GM21528 (cell line): Measurements from ENCODE around the gene RNF145.
A peak's percentile ranks its signal among the peaks of the same experiment; 100 is the strongest.

Experiments used
- ATAC-seq: cut with Tn5 transposase; IDR thresholded peaks from one replicate; pipeline ENCODE4 v1.9.1; 2021; ENCODE audit warnings: mild to moderate bottlenecking, moderate library complexity; ENCODE audit not compliant: unreplicated experiment, low FRiP score

Gene RNF145

DNA sequence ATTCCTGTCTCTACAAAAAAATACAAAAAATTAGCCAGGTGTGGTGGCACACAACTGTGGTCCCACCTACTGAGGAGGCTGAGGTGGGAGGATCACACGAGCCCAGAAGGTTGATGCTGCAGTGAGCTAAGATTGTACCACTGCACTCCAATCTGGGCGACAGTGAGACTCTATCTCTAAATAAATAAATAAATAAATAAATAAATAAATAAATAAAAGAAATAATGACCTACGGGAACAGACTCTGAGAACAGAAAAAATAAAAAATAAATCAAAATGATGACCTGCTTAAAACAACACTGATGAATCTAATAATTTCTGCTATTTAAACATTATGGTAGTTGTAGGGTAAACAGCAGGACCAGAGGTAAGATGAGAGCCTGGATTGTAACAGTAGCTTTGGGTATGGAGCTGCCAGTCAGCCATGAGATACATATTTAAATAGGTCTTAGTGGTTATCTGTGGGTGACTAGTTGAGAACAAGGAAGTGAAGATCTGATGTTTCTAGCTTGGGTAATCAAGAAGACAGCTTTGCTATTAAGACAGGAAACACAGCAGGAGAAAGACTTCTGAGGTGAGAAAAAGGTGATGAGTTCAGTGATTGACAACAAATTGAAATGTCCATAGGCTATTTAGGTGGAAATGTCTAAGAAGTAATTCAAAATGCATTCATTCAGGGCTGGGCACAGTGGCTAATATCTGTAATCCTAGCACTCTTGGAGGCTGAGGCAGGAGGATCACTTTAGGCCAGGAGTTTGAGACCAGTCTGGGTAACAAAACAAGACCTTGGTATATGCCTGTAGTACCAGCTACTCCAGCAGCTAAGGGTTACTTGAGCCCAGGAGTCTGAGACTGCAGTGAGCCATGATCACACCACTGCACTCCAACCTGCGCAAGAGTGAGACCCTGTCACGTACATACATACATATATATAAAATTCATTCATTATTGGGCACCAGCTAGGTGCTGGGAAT, 11.0 kb downstream of the RNF145 start:
- peak; percentile 94 for ATAC-seq

- ATAC-seq = no peak
Measured at GRCh38 chr5:159195775-159196174, 13.6 kb downstream of the RNF145 start.

GRCh38 chr5:159190170-159190569, 19.2 kb downstream of the RNF145 start:
- ATAC-seq = no peak

DNA sequence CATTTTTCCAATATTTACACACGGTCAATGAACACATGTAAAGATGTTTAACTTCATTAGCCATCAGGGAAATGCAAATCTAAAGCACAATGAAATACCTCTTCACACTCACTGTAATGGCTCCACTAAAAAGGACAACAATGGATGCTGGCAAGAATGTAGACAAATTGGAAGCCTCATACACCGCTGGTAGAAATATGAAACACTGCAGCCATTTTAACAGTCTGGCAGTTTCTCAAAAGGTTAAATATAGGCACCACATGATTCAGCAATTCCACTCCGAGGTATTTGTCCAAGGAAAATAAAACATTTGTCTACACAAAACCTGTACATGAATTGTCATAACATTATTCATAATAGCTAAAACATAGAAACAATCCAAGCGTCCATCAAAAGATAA, 20.0 kb downstream of the RNF145 start:
- no peak for ATAC-seq

DNA sequence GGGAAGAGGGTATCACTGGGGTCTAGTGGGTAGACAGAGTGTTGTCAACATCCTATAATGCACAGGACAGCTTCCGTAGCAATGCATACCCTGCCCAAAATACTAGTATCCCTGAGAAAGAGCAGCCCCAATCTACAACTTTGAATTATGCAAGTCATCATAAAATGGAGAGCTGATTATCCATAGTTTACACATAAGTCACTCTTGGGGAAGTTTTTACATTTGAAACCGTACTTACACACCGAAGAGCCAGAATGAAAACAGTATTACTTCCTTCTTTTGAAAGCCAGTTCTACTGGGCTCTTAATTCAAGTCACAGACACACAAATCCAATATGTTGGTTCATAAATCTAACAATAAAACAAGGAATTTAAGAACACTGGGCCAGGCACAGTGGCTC, 21.6 kb downstream of the RNF145 start:
- no peak for ATAC-seq

DNA sequence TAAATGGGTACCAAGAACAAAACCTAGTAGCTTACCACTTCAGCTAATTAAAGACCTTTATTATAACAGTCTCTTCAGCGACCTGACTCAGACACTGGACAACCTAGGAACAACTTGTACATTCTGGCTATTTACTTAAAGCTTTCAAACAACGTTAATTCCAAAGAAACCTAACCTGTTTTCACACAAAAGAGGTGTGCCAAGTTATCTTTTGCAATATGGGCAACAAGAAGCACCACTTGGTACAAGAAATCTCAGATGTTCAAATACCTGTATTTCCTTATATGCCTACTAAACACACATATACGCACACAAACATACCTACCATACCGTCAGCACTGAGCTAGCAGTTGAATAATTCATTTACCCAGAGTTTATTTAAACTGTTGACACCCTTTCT, 23.0 kb downstream of the RNF145 start:
- no peak for ATAC-seq

- ATAC-seq = no peak
Measured at GRCh38 chr5:159185773-159186172, 23.6 kb downstream of the RNF145 start.

DNA sequence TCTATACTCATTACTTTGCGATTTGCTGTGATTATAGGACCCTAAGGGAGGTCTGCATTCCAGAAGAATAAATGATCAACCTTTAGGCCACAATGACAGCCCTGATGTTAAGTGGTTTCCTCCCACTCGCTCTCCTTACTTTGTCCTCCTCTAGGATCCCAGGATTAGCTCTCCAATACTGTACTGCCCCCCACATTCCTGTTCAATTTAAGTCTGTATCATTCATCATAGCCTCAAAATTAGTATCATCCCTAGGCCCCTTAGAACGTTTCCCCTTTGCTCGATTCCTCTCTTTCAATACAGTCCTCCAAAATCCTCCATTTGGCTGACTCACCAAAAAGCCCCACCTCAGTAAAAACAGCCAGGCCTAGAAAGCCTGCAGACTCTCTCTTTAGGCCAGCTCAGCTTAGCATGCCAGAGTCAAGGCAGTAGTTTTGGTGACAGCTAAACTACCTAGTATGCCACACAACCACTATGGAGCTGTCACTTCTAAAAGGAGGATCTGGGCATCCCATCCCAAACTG, 24.4 kb downstream of the RNF145 start:
- ATAC-seq = no peak

- ATAC-seq = no peak
Measured at GRCh38 chr5:159184236-159184635, 25.1 kb downstream of the RNF145 start.

DNA sequence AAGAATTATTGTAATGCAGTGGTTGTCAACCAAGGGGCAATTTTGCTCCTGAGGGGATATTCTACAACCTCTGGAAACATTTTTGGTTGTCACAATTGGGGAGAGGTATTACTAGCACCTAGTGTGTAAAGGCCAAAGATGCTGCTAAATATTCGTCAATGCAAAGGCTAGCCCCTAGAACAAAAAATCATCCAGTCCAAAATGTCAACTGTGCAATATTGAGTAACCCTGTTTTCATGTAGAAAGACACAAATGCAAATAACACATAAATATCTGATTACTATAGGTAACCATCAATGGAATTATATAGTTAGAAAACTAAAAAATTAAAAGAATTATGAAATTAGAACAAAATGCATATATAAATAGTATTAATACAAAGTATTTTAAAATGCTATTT, 26.1 kb downstream of the RNF145 start:
- no peak for ATAC-seq

- no peak for ATAC-seq
Measured at GRCh38 chr5:159182691-159183090, 26.7 kb downstream of the RNF145 start.

DNA sequence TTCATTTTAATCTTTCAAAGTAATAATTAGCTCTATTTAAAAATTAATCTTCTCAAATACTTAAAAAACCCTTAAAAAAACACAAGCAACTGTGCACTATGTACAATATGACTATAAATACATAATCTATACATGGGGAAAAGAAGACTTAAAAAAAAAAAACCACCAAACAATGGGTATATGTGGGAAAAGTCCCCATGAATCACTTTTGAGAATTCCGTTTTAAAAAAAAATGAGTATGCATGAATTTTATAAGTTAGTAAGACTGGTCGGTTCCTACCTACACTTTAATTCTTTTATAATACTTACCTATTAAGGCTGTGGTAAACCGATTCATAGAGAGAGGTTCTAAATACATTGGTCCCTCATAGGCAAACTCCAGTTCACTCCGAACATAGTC, 27.7 kb downstream of the RNF145 start:
- ATAC-seq = no peak

GRCh38 chr5:159181152-159181551, 28.2 kb downstream of the RNF145 start:
- no peak for ATAC-seq

DNA sequence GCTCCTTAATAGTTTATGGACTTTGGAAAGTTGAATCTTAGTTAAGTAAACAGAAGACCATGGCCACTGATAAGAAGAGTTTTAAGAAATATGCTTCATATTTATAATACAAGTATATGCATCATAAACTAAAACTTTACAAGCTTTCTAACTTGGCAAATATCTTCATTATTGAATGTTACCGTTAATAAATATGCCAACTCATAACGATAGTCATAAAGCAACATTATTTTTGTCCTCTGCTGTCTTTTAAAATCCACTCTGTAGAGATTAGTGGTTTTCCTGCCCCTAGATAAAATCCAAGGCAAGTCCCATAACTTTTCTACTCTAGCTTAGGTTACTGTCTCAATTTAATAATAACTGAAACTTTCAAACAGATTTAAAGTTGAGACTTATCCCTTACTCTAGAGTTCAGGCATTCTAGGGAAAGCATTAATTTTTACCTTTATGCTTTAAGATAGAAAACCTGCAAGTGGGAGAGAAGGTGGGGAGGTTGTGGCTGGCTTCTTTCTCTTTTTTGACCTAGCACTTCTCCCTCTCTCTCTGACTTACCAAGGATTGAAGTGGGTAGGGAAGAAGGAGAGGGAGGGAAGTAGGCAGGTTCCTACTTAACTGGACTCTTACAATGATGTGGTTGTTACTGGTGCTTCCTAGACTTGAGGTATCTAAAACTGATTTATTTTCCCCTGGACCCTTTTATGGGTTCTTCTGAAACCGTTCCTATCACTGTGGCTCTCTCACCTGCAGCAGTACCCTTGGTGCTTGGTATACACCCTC, 29.6 kb downstream of the RNF145 start:
- no peak for ATAC-seq

DNA sequence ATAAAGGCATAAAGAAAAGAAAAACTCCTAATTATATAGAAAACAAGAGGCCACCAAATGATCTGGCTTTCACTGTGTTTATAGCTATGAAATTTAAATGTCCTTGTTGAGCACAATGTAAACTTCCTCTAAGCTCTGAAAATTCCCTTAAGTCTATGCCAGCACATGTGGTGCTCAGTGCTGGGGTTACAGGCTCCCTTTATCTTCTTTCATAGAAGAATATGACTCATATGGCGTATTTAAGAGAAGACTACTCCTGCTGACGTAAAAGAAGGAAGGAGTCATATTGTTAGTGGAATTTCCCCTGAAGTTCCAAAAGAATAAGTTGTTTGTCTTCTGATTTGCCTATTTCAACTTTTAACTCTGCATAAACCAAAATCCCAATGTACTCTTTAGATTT, 30.4 kb downstream of the RNF145 start:
- peak; percentile 41 for ATAC-seq

- ATAC-seq = no peak
Measured at GRCh38 chr5:159175547-159175946, 33.8 kb downstream of the RNF145 start.

GRCh38 chr5:159174511-159175168, 34.7 kb downstream of the RNF145 start:
- no peak for ATAC-seq

GRCh38 chr5:159171274-159171673, 38.1 kb downstream of the RNF145 start:
- ATAC-seq = no peak

DNA sequence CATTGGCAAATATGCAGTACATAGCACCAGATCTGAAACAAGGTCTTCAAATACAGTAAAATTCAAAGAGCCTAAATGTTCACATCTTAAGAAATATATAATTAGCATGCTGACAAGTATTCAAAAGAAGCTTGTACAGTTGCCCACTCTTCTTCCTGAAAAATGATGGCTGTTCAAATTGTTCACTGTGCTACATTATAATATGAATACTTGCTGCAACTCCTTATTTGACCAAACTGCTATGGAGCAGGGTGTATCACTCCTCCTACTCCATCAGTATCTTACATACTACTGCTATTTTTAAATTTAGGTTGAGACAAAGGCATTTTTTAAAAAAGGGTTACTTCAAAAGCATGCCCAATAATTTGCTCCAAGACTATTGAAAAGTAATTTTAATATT, 39.3 kb downstream of the RNF145 start:
- ATAC-seq = no peak

DNA sequence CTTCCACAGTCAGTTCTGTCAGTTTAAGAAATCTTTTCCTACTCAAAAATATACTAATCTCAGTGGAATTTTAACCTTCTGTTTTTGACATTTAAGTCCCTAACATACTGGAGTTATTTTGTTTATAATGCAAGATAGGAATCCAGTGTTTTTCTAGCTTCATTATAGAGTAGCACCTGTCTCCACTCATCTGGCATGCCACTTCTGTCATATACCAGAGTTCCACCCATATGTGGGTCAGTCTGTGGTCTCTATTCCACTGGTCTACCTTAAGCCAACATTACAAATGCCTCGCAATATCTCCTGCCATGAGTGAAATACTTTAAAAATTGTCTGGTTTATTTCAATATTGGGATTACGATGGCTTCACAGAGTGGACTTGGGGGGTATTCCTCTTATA, 42.9 kb downstream of the RNF145 start:
- no peak for ATAC-seq

GRCh38 chr5:159163701-159164046, 45.7 kb downstream of the RNF145 start:
- ATAC-seq = no peak
